Activated T-helper 2 cell treated with anti-CD3 and anti-CD28 coated beads, Interferon-gamma antibody, Interleukin-2, Interleukin-4, amounts not matched to agents 10 μg/mL and 5 μg/mL and 100 μg/mL, durations not matched to agents 14 hours and 24 hours and 36 hours (primary cell): ENCODE data around the gene S1PR3. TPM values are rescaled to one million over a fixed set of nuclear protein-coding genes. Genes with fewer than 3 reads are reported as not detected.

ENCODE experiments used
- DNase-seq: peaks from one replicate; pipeline ENCODE4 v3.0.0; 2021; ENCODE audit warnings: low spot score
- H3K27ac Mint-ChIP-seq: one replicate; pipeline ENCODE4 v1.8.0; 2021; ENCODE audit warnings: mixed read lengths
- H3K27me3 Mint-ChIP-seq: one replicate; pipeline ENCODE4 v1.8.0; 2021; ENCODE audit warnings: low read depth, mixed read lengths
- H3K36me3 Mint-ChIP-seq: one replicate; pipeline ENCODE4 v1.8.0; 2021; ENCODE audit warnings: low read depth, mixed read lengths
- H3K4me1 Mint-ChIP-seq: one replicate; pipeline ENCODE4 v1.8.0; 2021; ENCODE audit warnings: low read depth, mixed read lengths
- H3K4me3 Mint-ChIP-seq: one replicate; pipeline ENCODE4 v1.8.0; 2021; ENCODE audit warnings: low read depth, mild to moderate bottlenecking, moderate library complexity, mixed read lengths
- H3K9me3 Mint-ChIP-seq: one replicate; pipeline ENCODE4 v1.8.0; 2021; ENCODE audit warnings: mixed read lengths
- intact Hi-C: fragments of 100-400 bp; cut with micrococcal nuclease; formaldehyde crosslinking; loops from one replicate; pipeline ENCODE4 v1.15.1; 2023
- total RNA-seq: library from RNA; stranded (reverse); gene quantifications from 2 replicates; pipeline ENCODE4 v1.2.3, GENCODE V29; 2022

S1PR3 gene
- total RNA-seq, 1 donor from 2014 or later = 7.1 TPM

DNA sequence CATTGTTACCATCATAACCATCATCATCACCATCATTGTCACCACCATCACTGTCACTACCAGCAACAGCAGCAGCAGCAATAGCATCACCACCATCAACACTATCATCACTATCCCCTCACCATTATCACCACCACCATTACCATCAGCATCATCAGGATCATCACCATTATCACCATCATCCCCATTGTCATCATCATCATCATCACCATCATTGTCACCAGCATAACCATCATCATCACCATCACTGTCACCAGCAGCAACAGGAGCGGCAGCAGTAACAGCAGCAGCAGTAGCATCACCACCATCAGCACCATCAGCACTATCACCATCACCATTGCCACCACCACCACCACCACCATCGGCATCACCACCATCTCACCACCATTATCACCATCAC, 48.4 kb downstream of the S1PR3 start:
- intact Hi-C loops = no loop called here
- Mint-ChIP-seq H3K9me3 (no peaks in the 10 kb centered on the region), H3K27me3 (no peaks in the 10 kb centered on the region), H3K27ac (no peak overlapping the region), H3K4me1 (no peaks in the 10 kb centered on the region), H3K4me3 (no peak overlapping the region), H3K36me3 (no peaks in the 10 kb centered on the region)
- no peak for DNase-seq

DNA sequence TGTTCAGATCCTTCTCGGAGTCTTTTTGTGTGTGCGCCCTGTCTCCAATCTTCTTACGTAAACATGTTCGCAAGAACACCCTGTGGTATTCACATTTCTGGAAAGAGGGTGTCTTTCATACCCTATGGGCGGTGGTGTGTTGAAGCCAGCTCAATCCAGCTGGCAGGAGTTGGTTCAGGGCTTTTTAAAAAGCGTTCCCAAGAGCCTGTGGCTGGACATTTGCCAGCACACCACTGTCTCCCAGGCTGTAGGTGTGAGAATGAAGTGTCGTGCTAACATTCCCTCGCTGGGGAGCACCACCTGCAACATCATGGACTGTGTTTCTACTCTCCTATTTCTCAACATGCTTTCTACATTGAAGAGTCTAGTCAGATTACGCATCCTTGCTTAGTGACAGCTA, 51.7 kb downstream of the S1PR3 start:
- no peak for DNase-seq
- peaks cover 3% of the 10 kb centered on the region for H3K27me3 Mint-ChIP-seq
- H3K4me3 Mint-ChIP-seq = no peak overlapping the region
- intact Hi-C loops = no loop called here
- no peak overlapping the region for H3K27ac Mint-ChIP-seq
- H3K36me3 Mint-ChIP-seq = no peaks in the 10 kb centered on the region
- H3K9me3 Mint-ChIP-seq = no peaks in the 10 kb centered on the region
- no peaks in the 10 kb centered on the region for H3K4me1 Mint-ChIP-seq

DNA sequence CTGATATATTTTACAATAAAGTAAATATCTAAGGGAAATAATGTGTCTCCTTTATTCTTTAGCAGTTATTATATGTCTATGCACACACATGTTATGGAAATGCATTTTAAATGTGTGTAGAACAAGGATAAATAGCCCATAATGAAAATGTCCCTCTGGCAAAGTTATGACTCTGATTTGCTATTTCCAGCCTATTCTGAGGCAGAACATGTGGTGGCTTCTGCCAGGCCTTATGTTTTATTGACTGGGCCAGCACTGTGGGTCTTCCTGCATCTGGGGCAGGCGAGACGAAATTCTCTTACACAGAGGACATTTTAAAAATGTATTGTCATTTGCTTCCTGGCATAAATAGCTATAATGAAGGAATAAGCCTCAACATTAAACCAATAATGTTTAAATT, 52.8 kb downstream of the S1PR3 start:
- Mint-ChIP-seq H3K9me3 (no peaks in the 10 kb centered on the region), H3K27ac (no peak overlapping the region), H3K36me3 (no peaks in the 10 kb centered on the region), H3K4me1 (no peaks in the 10 kb centered on the region), H3K4me3 (no peak overlapping the region), H3K27me3 (peaks cover 3% of the 10 kb centered on the region)
- DNase-seq = no peak
- intact Hi-C loops = no loop called here

DNA sequence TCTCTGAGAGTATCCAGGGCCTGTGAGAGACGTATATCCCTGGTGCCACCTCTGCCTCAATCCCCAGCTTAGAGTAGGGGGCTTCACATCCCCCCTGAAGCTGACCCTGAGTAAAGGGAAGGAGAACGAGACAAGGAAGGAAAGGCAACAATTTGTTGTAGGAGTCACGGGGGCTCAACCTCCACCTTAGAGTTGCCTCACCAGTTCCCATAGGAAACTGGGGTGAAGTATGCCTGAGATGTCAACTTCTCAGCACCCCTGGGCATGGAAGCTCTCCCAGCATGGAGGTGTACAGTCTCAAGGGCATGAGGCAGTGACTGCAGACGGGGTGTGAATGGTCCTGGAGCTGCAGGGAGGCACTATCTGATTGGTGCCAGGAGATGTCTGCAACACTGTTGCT, 53.6 kb downstream of the S1PR3 start:
- no peaks in the 10 kb centered on the region for H3K9me3 Mint-ChIP-seq
- H3K27ac Mint-ChIP-seq = no peak overlapping the region
- H3K4me1 Mint-ChIP-seq = no peaks in the 10 kb centered on the region
- intact Hi-C loops = no loop called here
- DNase-seq = no peak
- H3K36me3 Mint-ChIP-seq = no peaks in the 10 kb centered on the region
- H3K4me3 Mint-ChIP-seq = no peak overlapping the region
- H3K27me3 Mint-ChIP-seq = peaks cover 3% of the 10 kb centered on the region

DNA sequence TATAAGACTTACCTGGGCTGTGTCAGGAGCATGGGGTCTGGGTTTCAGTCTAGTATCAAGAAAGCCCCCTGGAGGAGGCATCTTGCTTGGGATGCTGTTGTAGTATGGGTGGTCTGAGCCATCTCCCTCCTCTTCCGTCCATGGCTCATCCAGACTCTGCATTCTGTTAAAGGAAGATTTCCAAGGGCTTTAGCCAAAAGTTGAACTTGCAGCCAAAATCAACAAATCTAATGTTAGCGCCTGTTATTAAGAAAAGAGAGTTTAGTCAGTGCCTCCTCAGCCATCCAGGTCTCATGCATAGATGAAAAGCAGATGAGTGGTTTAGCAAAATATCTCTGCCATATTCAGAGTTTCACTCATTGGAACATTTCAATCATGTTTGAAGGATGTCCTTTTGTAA, 55.6 kb downstream of the S1PR3 start:
- no peaks in the 10 kb centered on the region for H3K36me3 Mint-ChIP-seq
- no peak overlapping the region for H3K4me3 Mint-ChIP-seq
- no peak for DNase-seq
- H3K27me3 Mint-ChIP-seq = peaks cover 3% of the 10 kb centered on the region
- H3K4me1 Mint-ChIP-seq = no peaks in the 10 kb centered on the region
- no peak overlapping the region for H3K27ac Mint-ChIP-seq
- intact Hi-C loops = no loop called here
- no peaks in the 10 kb centered on the region for H3K9me3 Mint-ChIP-seq

DNA sequence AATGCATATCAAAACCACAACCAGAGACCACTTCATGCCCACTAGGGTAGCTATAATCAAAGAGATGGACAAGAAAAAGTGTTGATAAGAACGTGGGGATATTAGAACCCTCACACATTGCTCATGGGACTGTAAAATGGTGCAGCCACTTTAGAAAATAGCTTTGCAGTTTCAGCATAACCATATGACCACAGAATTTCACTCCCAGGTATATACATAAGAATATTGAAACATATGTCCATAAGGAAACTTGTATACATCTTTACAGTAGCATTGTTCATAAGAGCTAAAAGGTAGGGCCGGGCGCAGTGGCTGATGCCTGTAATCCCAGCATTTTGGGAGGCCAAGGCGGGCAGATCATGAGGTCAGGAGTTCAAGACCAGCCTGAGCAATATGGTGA, 56.4 kb downstream of the S1PR3 start:
- H3K27me3 Mint-ChIP-seq = peaks cover 3% of the 10 kb centered on the region
- H3K4me1 Mint-ChIP-seq = no peaks in the 10 kb centered on the region
- H3K27ac Mint-ChIP-seq = no peak overlapping the region
- no peaks in the 10 kb centered on the region for H3K36me3 Mint-ChIP-seq
- intact Hi-C loops = no loop called here
- no peaks in the 10 kb centered on the region for H3K9me3 Mint-ChIP-seq
- no peak overlapping the region for H3K4me3 Mint-ChIP-seq
- DNase-seq = no peak

DNA sequence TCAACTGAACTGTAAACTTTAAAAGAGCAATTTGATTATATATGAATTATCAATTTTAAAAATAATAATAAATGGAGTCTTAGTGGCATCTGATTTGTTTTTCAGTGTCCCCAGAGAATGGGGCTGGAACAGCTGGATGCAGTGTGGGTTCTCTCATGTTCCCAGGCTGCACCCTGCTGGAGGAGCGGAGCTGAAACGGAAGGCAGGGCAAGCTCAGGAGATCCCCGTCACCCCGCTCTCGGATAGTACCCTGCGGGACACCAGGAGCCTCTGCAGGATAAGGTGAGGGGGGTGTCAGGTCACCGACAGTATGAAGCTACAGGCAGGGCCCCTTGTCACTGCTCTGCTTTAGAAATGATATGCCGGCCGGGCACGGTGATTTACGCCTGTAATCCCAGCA, 57.3 kb downstream of the S1PR3 start:
- Mint-ChIP-seq H3K9me3 (no peaks in the 10 kb centered on the region), H3K27ac (no peak overlapping the region), H3K27me3 (peaks cover 3% of the 10 kb centered on the region), H3K4me1 (no peaks in the 10 kb centered on the region), H3K4me3 (no peak overlapping the region), H3K36me3 (no peaks in the 10 kb centered on the region)
- intact Hi-C loops = no loop called here
- DNase-seq = no peak

DNA sequence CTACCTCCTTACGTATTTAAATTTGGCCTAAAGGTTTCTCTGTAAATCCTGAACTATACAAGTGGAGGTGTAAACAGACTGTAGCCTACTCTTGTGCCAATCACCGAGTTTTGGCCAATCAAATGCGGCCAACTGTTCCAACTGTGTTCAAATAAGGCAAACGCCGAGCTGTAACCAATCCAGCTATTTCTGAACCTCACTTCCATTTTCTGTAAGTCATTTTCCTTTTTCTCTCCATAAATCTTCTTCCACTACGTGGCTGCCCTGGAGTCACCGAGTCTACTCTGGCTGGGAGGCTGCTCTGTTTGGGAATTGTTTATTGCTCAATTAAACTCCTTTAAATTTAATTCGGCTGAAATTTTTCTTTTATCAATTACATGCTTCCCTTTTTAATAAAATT, 58.4 kb downstream of the S1PR3 start:
- intact Hi-C loops = no loop called here
- no peak for DNase-seq
- H3K4me3 Mint-ChIP-seq = no peak overlapping the region
- no peak overlapping the region for H3K27ac Mint-ChIP-seq
- H3K9me3 Mint-ChIP-seq = no peaks in the 10 kb centered on the region
- H3K27me3 Mint-ChIP-seq = peaks cover 3% of the 10 kb centered on the region
- no peaks in the 10 kb centered on the region for H3K4me1 Mint-ChIP-seq
- H3K36me3 Mint-ChIP-seq = no peaks in the 10 kb centered on the region

DNA sequence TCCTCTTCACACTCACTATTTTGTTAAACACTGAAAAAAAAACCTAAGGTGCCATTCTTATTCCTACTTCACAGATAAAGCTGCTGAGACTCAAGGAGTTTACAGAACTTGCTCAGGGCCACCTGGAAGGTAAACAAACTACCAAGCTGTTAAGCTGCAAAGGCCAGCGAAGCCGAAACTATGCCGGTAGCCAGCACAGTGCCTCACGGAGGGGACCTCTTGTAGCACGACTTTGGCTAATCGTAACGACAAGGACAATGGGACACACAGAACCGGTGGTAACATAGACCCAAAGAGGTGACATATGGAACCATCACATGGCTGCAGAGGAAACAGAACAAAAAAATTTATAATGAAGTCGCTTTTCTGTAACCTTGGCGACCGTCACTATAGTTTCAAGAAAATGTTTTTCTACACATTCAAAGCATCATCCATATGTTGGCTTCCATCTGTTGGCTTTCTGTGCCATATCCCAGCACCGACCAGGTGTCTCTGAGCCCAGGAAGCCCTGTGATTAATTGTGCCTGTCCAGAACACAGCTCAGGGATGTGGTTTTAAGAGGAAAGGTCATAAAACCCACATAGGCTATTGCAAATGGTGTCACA, 60.3 kb downstream of the S1PR3 start:
- H3K9me3 Mint-ChIP-seq = no peaks in the 10 kb centered on the region

DNA sequence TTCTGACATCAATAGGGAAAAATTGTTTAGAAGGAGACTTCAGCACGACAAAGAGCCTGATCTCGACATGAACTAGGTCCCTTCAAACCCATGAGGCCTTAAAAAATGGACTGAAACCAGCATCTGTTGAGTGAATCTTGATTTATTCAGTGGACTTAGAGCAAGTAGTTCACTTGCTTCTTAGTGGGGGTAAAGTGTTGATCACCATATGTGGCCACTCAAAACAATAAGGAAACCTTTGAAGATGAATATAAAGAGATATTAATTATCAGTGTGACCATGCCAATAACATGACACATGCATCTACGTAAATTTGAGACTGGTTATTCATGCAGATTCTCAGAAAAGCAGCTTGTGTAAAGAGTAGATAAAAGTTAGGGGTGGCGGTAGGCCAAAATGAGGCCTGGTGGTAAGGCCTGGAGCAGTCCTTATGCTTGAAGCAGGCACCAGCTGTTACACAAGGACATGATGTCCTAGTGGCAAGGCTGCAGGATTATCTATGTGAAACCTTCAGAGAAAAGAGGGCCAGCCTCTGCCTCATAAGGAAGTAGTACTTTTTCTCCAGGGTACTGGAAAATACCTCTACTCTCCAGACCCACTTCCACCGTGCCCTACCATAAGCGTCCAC, 61.3 kb downstream of the S1PR3 start:
- no peak for DNase-seq
- H3K36me3 Mint-ChIP-seq = no peaks in the 10 kb centered on the region
- no peak overlapping the region for H3K4me3 Mint-ChIP-seq
- intact Hi-C loops = no loop called here
- H3K27ac Mint-ChIP-seq = no peak overlapping the region
- no peaks in the 10 kb centered on the region for H3K4me1 Mint-ChIP-seq
- no peaks in the 10 kb centered on the region for H3K9me3 Mint-ChIP-seq
- peaks cover 2% of the 10 kb centered on the region for H3K27me3 Mint-ChIP-seq

More for the DNA sequence above, 60.3 kb downstream of the S1PR3 start:
- no peak for DNase-seq
- Mint-ChIP-seq H3K4me1 (no peaks in the 10 kb centered on the region), H3K27ac (no peak overlapping the region), H3K4me3 (no peak overlapping the region), H3K27me3 (peaks cover 4% of the 10 kb centered on the region), H3K36me3 (no peaks in the 10 kb centered on the region)
- intact Hi-C loops = no loop called here

DNA sequence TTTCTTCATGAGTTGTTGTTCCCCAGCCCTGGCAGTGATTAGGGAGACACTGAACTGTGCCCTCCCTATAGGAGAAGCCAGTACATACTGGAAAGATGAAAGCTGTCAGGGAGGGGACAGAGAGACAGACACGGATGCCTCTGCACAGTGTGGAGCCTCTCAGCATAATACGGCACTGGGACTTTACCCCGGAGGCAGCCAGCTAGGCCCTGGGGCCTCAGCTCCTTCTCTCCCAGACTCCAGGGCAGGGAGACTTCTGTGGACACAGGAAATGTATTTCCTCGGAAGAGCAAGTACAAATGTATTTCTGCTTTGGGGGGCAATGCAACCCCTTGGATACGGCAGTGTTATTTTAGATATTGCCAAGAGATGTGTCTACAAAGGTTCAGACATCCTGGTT, 62.0 kb downstream of the S1PR3 start:
- Mint-ChIP-seq H3K9me3 (no peaks in the 10 kb centered on the region), H3K4me1 (no peaks in the 10 kb centered on the region), H3K27me3 (peaks cover 2% of the 10 kb centered on the region), H3K27ac (no peak overlapping the region), H3K36me3 (no peaks in the 10 kb centered on the region), H3K4me3 (no peak overlapping the region)
- intact Hi-C loops = no loop called here
- no peak for DNase-seq
